SK-N-SH (cell line): Measurements from ENCODE around the gene PFN1.

Experiments
- CHD2 ChIP-seq: fragments of 150-350 bp; IDR thresholded peaks from 2 replicates; pipeline ENCODE4 v1.6.1; 2018; ENCODE audit warnings: low read length; ENCODE audit not compliant: partially characterized antibody
- CTCF ChIP-seq: fragments of 200-600 bp; sonication (generic); IDR thresholded peaks from 2 replicates; pipeline ENCODE4 v1.6.1; 2017; ENCODE audit warnings: antibody characterized with exemption, mild to moderate bottlenecking, moderate library complexity
- EP300 ChIP-seq, 2 experiments: IDR thresholded peaks; 2 replicates each; pipeline versions ENCODE4 v1.4.0 to v1.6.1; 2012; ENCODE audit warnings: borderline replicate concordance in 1 of 2, low read depth in 1 of 2, low read length in 1 of 2
- GABPA ChIP-seq: IDR thresholded peaks from 2 replicates; pipeline ENCODE4 v1.4.0; 2012; ENCODE audit warnings: low read depth, mild to moderate bottlenecking
- MEF2A ChIP-seq: IDR thresholded peaks from 2 replicates; pipeline ENCODE4 v1.4.0; 2012; ENCODE audit warnings: low read depth, borderline replicate concordance
- POLR2AphosphoS5 ChIP-seq: IDR thresholded peaks from 2 replicates; pipeline ENCODE4 v1.6.1; 2012; ENCODE audit warnings: low read depth, low read length
- RAD21 ChIP-seq: IDR thresholded peaks from 2 replicates; pipeline ENCODE4 v1.6.1; 2012; ENCODE audit warnings: mild to moderate bottlenecking, low read length
- RCOR1 ChIP-seq: fragments of 150-350 bp; IDR thresholded peaks from 2 replicates; pipeline ENCODE4 v1.6.1; 2017; ENCODE audit warnings: antibody characterized with exemption, low read length
- REST ChIP-seq: IDR thresholded peaks from 2 replicates; pipeline ENCODE4 v1.6.1; 2012; ENCODE audit warnings: mild to moderate bottlenecking, low read depth, low read length, moderate library complexity
- TEAD4 ChIP-seq: IDR thresholded peaks from 2 replicates; pipeline ENCODE4 v1.4.0; 2012; ENCODE audit warnings: mild to moderate bottlenecking, borderline replicate concordance; ENCODE audit not compliant: insufficient read depth
- USF2 ChIP-seq: fragments of 150-350 bp; IDR thresholded peaks from 2 replicates; pipeline ENCODE4 v1.6.1; 2017; ENCODE audit warnings: antibody characterized with exemption, low read length, low read depth, borderline replicate concordance

GRCh38 chr17:4921320-4921719, 27.0 kb downstream of the PFN1 start:
- TF ChIP-seq CTCF (no peak), USF2 (no peak), REST (no peak), POLR2AphosphoS5 (no peak), MEF2A (no peak), RCOR1 (no peak), TEAD4 (no peak), RAD21 (no peak), CHD2 (no peak), GABPA (no peak), EP300 (IDR thresholded peaks at IDR 0.05; ENCODE audit: borderline replicate concordance in 1 of 2, low read depth in 1 of 2, low read length in 1 of 2) (no peak)
